ENCODE results near the gene MAOB. TPM values are rescaled to one million over a fixed set of nuclear protein-coding genes. Genes with fewer than 3 reads are reported as not detected.

The MAOB gene
- 0.09 to 0.34 TPM (median 0.16 TPM) in 5 replicates for total RNA-seq (2022; extraction: Qiagen RNA extraction; ENCODE audit: low read depth)

DNA sequence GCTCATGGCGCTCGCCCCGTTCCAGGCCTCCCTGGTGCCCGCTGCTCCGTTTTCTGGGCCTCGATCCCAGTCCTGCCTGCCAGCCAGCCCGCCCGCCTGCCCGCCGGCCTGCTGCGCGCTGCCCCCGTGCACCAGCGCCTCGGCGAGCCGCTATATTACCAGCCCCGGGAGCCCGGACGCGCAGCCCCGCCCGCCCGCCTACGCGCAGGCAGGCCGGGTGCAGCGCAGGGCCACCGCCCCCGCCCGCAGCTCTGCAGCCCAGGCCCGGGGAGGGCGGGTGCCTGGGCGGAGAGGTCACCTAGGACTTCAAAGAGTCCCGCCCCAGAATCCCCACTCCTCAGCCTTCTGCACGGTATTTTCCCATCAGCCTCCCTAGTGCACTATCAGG, at the start of gene MAOB:
Gene MAOB, minus strand, starts transcription at position 157 of the 388 bp plus-strand sequence. Its CDS starts 151 bp downstream, at position 6.

Other genes starting within 250 kb of the MAOB start
- 0.15 to 0.20 TPM (median 0.16 TPM) in 5 replicates for gene MAOA, start 226.2 kb downstream of the MAOB start, total RNA-seq (2022; extraction: Qiagen RNA extraction; ENCODE audit: low read depth)
- not detected in 5 replicates for gene NDP, start 90.9 kb upstream of the MAOB start, total RNA-seq (2022; extraction: Qiagen RNA extraction; ENCODE audit: low read depth)